ENCODE data around the gene GAS2L1. TPM values are rescaled to one million over a fixed set of nuclear protein-coding genes. Genes with fewer than 3 reads are reported as not detected.

The GAS2L1 gene
- total and polyA plus RNA-seq, 4 donors = 3.8 to 40.1 (median 16.3) TPM

- ATAC-seq (ENCODE audit: insufficient read depth, low FRiP score) (no peak), DNase-seq (no peak)
- Histone ChIP-seq H3K9ac (ENCODE audit: insufficient read depth in 1 of 2, low read length in 2 of 2) (no peak overlapping the region), H3K9me3 (ENCODE audit: control insufficient read depth in 4 of 4, insufficient read depth in 3 of 4, low read length in 3 of 4) (no peaks in the 10 kb centered on the region), H3K4me3 (no peak overlapping the region), H3K27me3 (ENCODE audit: control insufficient read depth in 3 of 3, insufficient read depth in 3 of 3, low read length in 2 of 3) (no peaks in the 10 kb centered on the region), H3K36me3 (ENCODE audit: control insufficient read depth in 4 of 4, insufficient read depth in 4 of 4, low read length in 4 of 4) (peaks cover 4 to 71% (median 27%) of the 10 kb centered on the region in 4 donors), H3K27ac (ENCODE audit: low read depth in 1 of 2, low read length in 1 of 2) (no peak overlapping the region), H3K4me1 (ENCODE audit: control insufficient read depth in 5 of 5, insufficient read depth in 5 of 5, low read length in 5 of 5) (peaks cover 0 to 6% (median 0%) of the 10 kb centered on the region in 5 donors)
- no peak for TF ChIP-seq CTCF (IDR thresholded peaks at IDR 0.05; ENCODE audit: control extremely low read depth, extremely low read depth)
- 93 to 97% methylated on average over 25 of the region's 25 CpGs for WGBS, 2 donors
These were observed 34.8 kb downstream of the GAS2L1 start for GRCh38 chr22:29341056-29341848.

- no peak overlapping the region for H3K27ac ChIP-seq (ENCODE audit: low read depth in 1 of 2, low read length in 1 of 2)
These were observed 35.3 kb downstream of the GAS2L1 start for GRCh38 chr22:29341849-29342127.

GRCh38 chr22:29342177-29342576 is 35.7 kb downstream of the GAS2L1 start:
- H3K27ac ChIP-seq (ENCODE audit: low read depth in 1 of 2, low read length in 1 of 2) = no peak overlapping the region

More at GRCh38 chr22:29341849-29342127, 35.3 kb downstream of the GAS2L1 start:
- Histone ChIP-seq H3K9me3 (ENCODE audit: control insufficient read depth in 4 of 4, insufficient read depth in 3 of 4, low read length in 3 of 4) (no peaks in the 10 kb centered on the region), H3K4me1 (ENCODE audit: control insufficient read depth in 5 of 5, insufficient read depth in 5 of 5, low read length in 5 of 5) (peaks cover 0 to 6% (median 0%) of the 10 kb centered on the region in 5 donors), H3K27me3 (ENCODE audit: control insufficient read depth in 3 of 3, insufficient read depth in 3 of 3, low read length in 2 of 3) (no peaks in the 10 kb centered on the region), H3K9ac (ENCODE audit: insufficient read depth in 1 of 2, low read length in 2 of 2) (no peak overlapping the region), H3K36me3 (ENCODE audit: control insufficient read depth in 4 of 4, insufficient read depth in 4 of 4, low read length in 4 of 4) (peaks cover 8 to 72% (median 28%) of the 10 kb centered on the region in 4 donors), H3K4me3 (no peak overlapping the region)
- no peak for ATAC-seq (ENCODE audit: insufficient read depth, low FRiP score)
- no peak for DNase-seq
- 90 to 100% methylated on average over 2 of the region's 2 CpGs for WGBS, 2 donors
- TF ChIP-seq CTCF (IDR thresholded peaks at IDR 0.05; ENCODE audit: control extremely low read depth, extremely low read depth) = no peak

More at GRCh38 chr22:29342177-29342576, 35.7 kb downstream of the GAS2L1 start:
- Histone ChIP-seq H3K4me3 (no peak overlapping the region), H3K9me3 (ENCODE audit: control insufficient read depth in 4 of 4, insufficient read depth in 3 of 4, low read length in 3 of 4) (no peaks in the 10 kb centered on the region), H3K27me3 (ENCODE audit: control insufficient read depth in 3 of 3, insufficient read depth in 3 of 3, low read length in 2 of 3) (no peaks in the 10 kb centered on the region), H3K9ac (ENCODE audit: insufficient read depth in 1 of 2, low read length in 2 of 2) (no peak overlapping the region), H3K36me3 (ENCODE audit: control insufficient read depth in 4 of 4, insufficient read depth in 4 of 4, low read length in 4 of 4) (peaks cover 11 to 72% (median 29%) of the 10 kb centered on the region in 4 donors), H3K4me1 (ENCODE audit: control insufficient read depth in 5 of 5, insufficient read depth in 5 of 5, low read length in 5 of 5) (peaks cover 0 to 6% (median 0%) of the 10 kb centered on the region in 5 donors)
- no peak for ATAC-seq (ENCODE audit: insufficient read depth, low FRiP score)
- no peak for DNase-seq
- TF ChIP-seq CTCF (IDR thresholded peaks at IDR 0.05; ENCODE audit: control extremely low read depth, extremely low read depth) = no peak
- WGBS, 2 donors = 50 to 81% methylated on average over 6 of the region's 6 CpGs
